Endothelial cell of umbilical vein (primary cell): ENCODE results near the gene IRF2BP1. TPM values are rescaled to one million over a fixed set of nuclear protein-coding genes. Genes with fewer than 3 reads are reported as not detected.
"Not testable (repeated sequence)": the region's sequence is repeated elsewhere in the genome, so short reads cannot be mapped to it uniquely, and the experiment has no call there.

Experiments
- BruUV-seq: library from RNA; stranded (reverse); fragments of 400-500 nt; replicated peaks from 2 replicates; lab custom pipeline; 2021; lab: Mats Ljungman, UMichigan
- CTCF ChIA-PET: fragments of 300-600, 350-600 bp; sonication (Branson Sonifier 250); formaldehyde crosslinking; loops from one replicate; lab custom pipeline; 2021; ENCODE audit warnings: antibody characterized with exemption, inconsistent platforms; lab: Charles Lee
- POLR2A ChIA-PET: fragments of 300-600, 350-600 bp; sonication (Branson Sonifier 250); formaldehyde crosslinking; loops from one replicate; lab custom pipeline; 2021; ENCODE audit warnings: antibody characterized with exemption, inconsistent platforms; lab: Charles Lee
- DNase-seq: peaks from one replicate; pipeline ENCODE4 v3.0.0-alpha.2; 2011; ENCODE audit warnings: low read depth, low spot score
- FAIRE-seq: peaks from 2 replicates; lab custom pipeline; 2011; peaks lifted over from hg19 to GRCh38; lab: Jason Lieb, UNC
- H2AFZ ChIP-seq: 2 replicates; pipeline ENCODE4 v1.6.0; 2012; ENCODE audit warnings: low read depth, low read length, control low read depth, inconsistent platforms
- H3K27ac ChIP-seq: 2 replicates; pipeline ENCODE4 v1.5.1; 2011; ENCODE audit warnings: low read depth, mild to moderate bottlenecking, control low read depth, low read length, moderate library complexity; ENCODE audit not compliant: insufficient read depth
- H3K27me3 ChIP-seq, 2 experiments: 2 replicates each; pipeline versions ENCODE4 v1.6.0 to v1.6.1; 2011; ENCODE audit warnings: low read length in 2 of 2, mixed read lengths in 1 of 2; ENCODE audit not compliant: control insufficient read depth in 2 of 2, insufficient read depth in 2 of 2
- H3K36me3 ChIP-seq, 2 experiments: 2 replicates in 1 of 2; 3 replicates in 1 of 2; pipeline ENCODE4 v1.5.1; 2011; ENCODE audit warnings: low read length in 2 of 2, mild to moderate bottlenecking in 1 of 2, moderate library complexity in 1 of 2; ENCODE audit not compliant: control insufficient read depth in 2 of 2, insufficient read depth in 2 of 2; ENCODE audit errors: extremely low read depth in 1 of 2
- H3K4me1 ChIP-seq: 3 replicates; pipeline ENCODE4 v1.5.1; 2011; ENCODE audit warnings: mild to moderate bottlenecking, low read length; ENCODE audit not compliant: control insufficient read depth, insufficient read depth; ENCODE audit errors: extremely low read depth
- H3K4me2 ChIP-seq: 2 replicates; pipeline ENCODE4 v1.6.1; 2011; ENCODE audit warnings: low read length, control low read depth, mixed read lengths; ENCODE audit not compliant: insufficient read depth
- H3K4me3 ChIP-seq, 3 experiments: fragments of 200-600 bp in 1 of 3; sonication (generic), shearing (Covaris generic) in 1 of 3; replicated peaks in 1 of 3; 2 replicates each; pipeline ENCODE4 v1.5.1; 2011 to 2016; ENCODE audit warnings: control low read depth in 3 of 3, low read length in 3 of 3, mild to moderate bottlenecking in 2 of 3, inconsistent platforms in 1 of 3, low read depth in 1 of 3, moderate library complexity in 1 of 3; ENCODE audit not compliant: insufficient read depth in 1 of 3
- H3K79me2 ChIP-seq: 2 replicates; pipeline ENCODE4 v1.6.0; 2012; ENCODE audit warnings: low read length, inconsistent platforms; ENCODE audit not compliant: control insufficient read depth, insufficient read depth
- H3K9ac ChIP-seq: replicated peaks from 2 replicates; pipeline ENCODE3; 2011; ENCODE audit warnings: low read length, control low read depth; ENCODE audit not compliant: insufficient read depth; ENCODE audit errors: extremely low read depth
- H3K9me1 ChIP-seq: replicated peaks from 3 replicates; pipeline ENCODE4 v1.6.0; 2011; ENCODE audit warnings: mild to moderate bottlenecking, low read length; ENCODE audit not compliant: control insufficient read depth, insufficient read depth; ENCODE audit errors: extremely low read depth
- H3K9me3 ChIP-seq: replicated peaks from 2 replicates; pipeline ENCODE4 v1.5.1; 2012; ENCODE audit warnings: low read length, inconsistent platforms; ENCODE audit not compliant: control insufficient read depth, insufficient read depth
- H4K20me1 ChIP-seq: replicated peaks from 2 replicates; pipeline ENCODE3; 2011; ENCODE audit warnings: mild to moderate bottlenecking, low read length; ENCODE audit not compliant: control insufficient read depth, insufficient read depth; ENCODE audit errors: extremely low read depth
- CTCF ChIP-seq, 2 donors: IDR thresholded peaks; 1 replicate in 1 of 2; 2 replicates in 1 of 2; pipeline ENCODE4 v1.5.1; 2011; ENCODE audit warnings: low read length in 2 of 2, mild to moderate bottlenecking in 2 of 2, moderate library complexity in 2 of 2, control low read depth in 1 of 2, inconsistent platforms in 1 of 2, low read depth in 1 of 2; ENCODE audit not compliant: insufficient read depth in 1 of 2; ENCODE audit errors: extremely low read depth in 1 of 2
- EZH2 ChIP-seq: IDR thresholded peaks from 2 replicates; pipeline ENCODE4 v1.6.1; 2012; ENCODE audit warnings: borderline replicate concordance, low read depth, mild to moderate bottlenecking, moderate library complexity, low read length, inconsistent platforms; ENCODE audit not compliant: severe bottlenecking
- JUN ChIP-seq: IDR thresholded peaks from 2 replicates; pipeline ENCODE4 v1.6.1; 2011; ENCODE audit warnings: borderline replicate concordance, low read depth; ENCODE audit not compliant: insufficient read length, insufficient read depth
- MAX ChIP-seq: IDR thresholded peaks from 2 replicates; pipeline ENCODE4 v1.6.1; 2011; ENCODE audit not compliant: insufficient read depth, insufficient read length
- MYC ChIP-seq: IDR thresholded peaks from one replicate; pipeline ENCODE4 v1.6.1; 2011; ENCODE audit warnings: mild to moderate bottlenecking, low read depth, low read length
- POLR2A ChIP-seq: IDR thresholded peaks from 2 replicates; pipeline ENCODE4 v1.6.1; 2012; ENCODE audit warnings: low read depth, mild to moderate bottlenecking, control low read depth, low read length
- dilution Hi-C: fragments of 300-500 bp; cut with MboI; formaldehyde crosslinking; loops from one replicate; pipeline ENCODE4 v1.15.0; 2019; ENCODE audit warnings: low sequenced_read_pairs; ENCODE audit not compliant: extremely low pct_ligation_motif_present
- intact Hi-C: fragments of 100-400 bp; cut with micrococcal nuclease; formaldehyde crosslinking; loops from one replicate; pipeline ENCODE4 v1.10.0; 2022
- polyA plus RNA-seq, 4 experiments: library from polyadenylated mRNA; depleted of rRNA in 3 of 4; stranded (reverse) in 3 of 4; unstranded in 1 of 4; fragments of >200 nt; gene quantifications; 2 replicates each; pipeline versions ENCODE4 v1.2.1 to v1.2.3, GENCODE V29; 2011 to 2012; ENCODE audit warnings: missing spikeins in 1 of 4
- total RNA-seq: library from RNA; stranded (reverse); gene quantifications from 2 replicates; pipeline ENCODE4 v1.2.3, GENCODE V29; 2021

The IRF2BP1 gene
- total and polyA plus RNA-seq, 2 donors (not counting 3 experiments of a cell fraction or from before 2014, with no cell fraction given) = 12.3 to 17.5 TPM

GRCh38 chr19:45897261-45897812 lies 11.4 kb upstream of the IRF2BP1 start:
- ChIA-PET POLR2A (no interaction called here), CTCF (no interaction called here)
- Histone ChIP-seq H3K9me3 (no peaks in the 10 kb centered on the region), H3K4me3 (no peak overlapping the region), H3K27me3 (no peaks in the 10 kb centered on the region), H3K9me1 (no peaks in the 10 kb centered on the region), H3K79me2 (no peaks in the 10 kb centered on the region), H3K9ac (no peak overlapping the region), H4K20me1 (no peaks in the 10 kb centered on the region), H3K27ac (no peak overlapping the region), H2AFZ (no peak overlapping the region), H3K4me1 (peaks cover 2% of the 10 kb centered on the region), H3K4me2 (no peak overlapping the region), H3K36me3 (peaks cover 0 to 6% of the 10 kb centered on the region in 2 experiments)
- FAIRE-seq (no peak), DNase-seq (no peak)
- no TSS peak for BruUV-seq
- TF ChIP-seq EZH2 (no peak), CTCF (IDR thresholded peaks at IDR 0.05; ENCODE audit: extremely low read depth in 1 of 2, insufficient read depth in 1 of 2, low read depth in 1 of 2, low read length in 2 of 2) (no peak), MAX (no peak), MYC (no peak), POLR2A (no peak), JUN (no peak)
- dilution Hi-C loops (no loop called here), intact Hi-C loops (no loop called here)

- intact Hi-C loops, dilution Hi-C loops, H3K9me3 ChIP-seq, H4K20me1 ChIP-seq, POLR2A ChIA-PET, BruUV-seq, H3K9ac ChIP-seq, H3K36me3 ChIP-seq, DNase-seq, H3K4me2 ChIP-seq, H3K4me1 ChIP-seq, H3K9me1 ChIP-seq, H3K27ac ChIP-seq, H3K79me2 ChIP-seq, H3K4me3 ChIP-seq, FAIRE-seq, CTCF ChIA-PET, H2AFZ ChIP-seq, H3K27me3 ChIP-seq: not testable (repeated sequence)
These were observed 10.2 kb upstream of the IRF2BP1 start for GRCh38 chr19:45895983-45896599.
